BLaER1 treated with 17β-estradiol and CSF1 and Interleukin-3, amounts not matched to agents 10 nM and 100 nM (cell line): ENCODE measurements around the gene SBF2.
"Not testable (repeated sequence)": the region's sequence is repeated elsewhere in the genome, so short reads cannot be mapped to it uniquely, and the experiment has no call there.

Source experiments
- H3K27ac ChIP-seq, 11 experiments: shearing (Covaris generic); formaldehyde crosslinking; 2 replicates each; pipeline ENCODE4 v1.8.1; 2022
- H3K27me3 ChIP-seq, 11 experiments: shearing (Covaris generic); formaldehyde crosslinking; 2 replicates each; pipeline ENCODE4 v1.8.1; 2022
- H3K36me3 ChIP-seq, 11 experiments: shearing (Covaris generic); formaldehyde crosslinking; 2 replicates each; pipeline ENCODE4 v1.8.1; 2022
- H3K4me1 ChIP-seq, 10 experiments: shearing (Covaris generic); formaldehyde crosslinking; 2 replicates each; pipeline ENCODE4 v1.8.1; 2022
- H3K4me2 ChIP-seq, 11 experiments: shearing (Covaris generic); formaldehyde crosslinking; 2 replicates each; pipeline ENCODE4 v1.8.1; 2022
- H3K4me3 ChIP-seq, 10 experiments: shearing (Covaris generic); formaldehyde crosslinking; 2 replicates each; pipeline ENCODE4 v1.8.1; 2022
- H3K9ac ChIP-seq, 11 experiments: shearing (Covaris generic); formaldehyde crosslinking; 2 replicates each; pipeline ENCODE4 v1.8.1; 2022
- H3K9me3 ChIP-seq, 11 experiments: shearing (Covaris generic); formaldehyde crosslinking; replicated peaks in 1 of 11; 2 replicates each; pipeline ENCODE4 v1.8.1; 2022
- H4K20me1 ChIP-seq, 11 experiments: shearing (Covaris generic); formaldehyde crosslinking; 2 replicates each; pipeline ENCODE4 v1.8.1; 2022
- Cebpa-rat ChIP-seq, 11 experiments: shearing (Covaris generic); IDR thresholded peaks; 2 replicates each; pipeline ENCODE4 v1.8.1; 2022

The SBF2 gene

GRCh38 chr11:10274726-10275125, 19.3 kb downstream of the SBF2 start:
- no peak overlapping the region for H3K4me3 ChIP-seq
- no peaks in the 10 kb centered on the region for H3K27me3 ChIP-seq
- no peaks in the 10 kb centered on the region for H3K36me3 ChIP-seq
- TF ChIP-seq Cebpa-rat (IDR thresholded peaks at IDR 0.05): no peak
- peaks cover 0 to 12% (median 0%) of the 10 kb centered on the region in 10 experiments; a peak in 3 of 20 replicates for H3K4me1 ChIP-seq
- H4K20me1 ChIP-seq: peaks cover 0 to 77% (median 0%) of the 10 kb centered on the region in 11 experiments; a peak in 3 of 22 replicates
- no peak overlapping the region for H3K27ac ChIP-seq
- H3K4me2 ChIP-seq: no peak overlapping the region
- no peaks in the 10 kb centered on the region for H3K9me3 ChIP-seq
- no peak overlapping the region for H3K9ac ChIP-seq

DNA sequence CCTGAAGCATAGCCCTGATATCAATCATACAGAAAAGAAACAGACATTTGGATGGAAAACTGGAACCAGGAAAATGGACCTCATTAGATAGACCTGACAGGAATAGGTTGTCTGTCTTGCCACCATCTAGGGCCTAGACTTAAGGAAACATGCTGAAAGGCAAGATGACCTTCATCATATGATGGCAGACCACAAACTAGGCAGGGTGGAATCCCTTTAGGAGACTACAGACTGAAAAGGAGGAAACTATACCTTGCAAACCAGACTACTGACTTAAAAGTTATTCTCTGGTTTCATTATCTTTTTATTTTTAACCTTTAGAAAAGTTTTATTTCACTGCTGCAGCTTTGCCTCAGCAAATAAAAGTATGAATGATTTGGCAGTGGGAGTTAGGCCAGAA, 20.3 kb downstream of the SBF2 start:
- no peak for TF ChIP-seq Cebpa-rat (IDR thresholded peaks at IDR 0.05)
- H4K20me1 ChIP-seq: peaks cover 0 to 84% (median 0%) of the 10 kb centered on the region in 11 experiments; a peak in 3 of 22 replicates
- no peak overlapping the region for H3K9ac ChIP-seq
- no peaks in the 10 kb centered on the region for H3K36me3 ChIP-seq
- H3K4me3 ChIP-seq: no peak overlapping the region
- peaks cover 0 to 12% (median 0%) of the 10 kb centered on the region in 10 experiments; a peak in 3 of 20 replicates for H3K4me1 ChIP-seq
- H3K9me3 ChIP-seq: no peaks in the 10 kb centered on the region
- peak overlapping the region in 1 of 11 experiments; percentile 52; a peak in 2 of 22 replicates for H3K4me2 ChIP-seq
- H3K27me3 ChIP-seq: no peaks in the 10 kb centered on the region
- H3K27ac ChIP-seq: no peak overlapping the region

DNA sequence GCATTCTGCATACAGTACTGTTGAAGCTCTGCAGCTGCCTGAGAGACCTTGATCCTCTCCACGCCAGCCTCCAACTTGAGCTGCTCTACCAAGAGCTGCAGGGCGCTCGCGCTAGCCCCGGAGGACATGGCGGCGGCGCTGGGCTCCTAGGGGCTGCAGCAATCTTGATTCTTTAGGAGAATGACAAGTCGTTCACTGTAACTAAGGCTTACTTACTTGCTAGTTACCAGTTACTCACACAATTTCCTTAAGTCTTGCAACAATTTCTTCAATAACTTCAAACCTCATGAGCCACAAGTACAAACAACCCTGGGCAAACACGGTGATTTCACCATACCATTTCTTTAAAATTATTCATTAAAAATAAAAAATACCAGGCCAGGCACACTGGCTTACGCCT, 21.9 kb downstream of the SBF2 start:
- H3K27me3 ChIP-seq: no peaks in the 10 kb centered on the region
- H3K9me3 ChIP-seq: no peaks in the 10 kb centered on the region
- no peak overlapping the region for H3K9ac ChIP-seq
- no peaks in the 10 kb centered on the region for H3K36me3 ChIP-seq
- no peak overlapping the region for H3K27ac ChIP-seq
- TF ChIP-seq Cebpa-rat (IDR thresholded peaks at IDR 0.05): no peak
- H3K4me3 ChIP-seq: no peak overlapping the region
- H3K4me1 ChIP-seq: peaks cover 0 to 12% (median 0%) of the 10 kb centered on the region in 10 experiments; a peak in 3 of 20 replicates
- H4K20me1 ChIP-seq: peaks cover 0 to 87% (median 0%) of the 10 kb centered on the region in 11 experiments; a peak in 3 of 22 replicates
- H3K4me2 ChIP-seq: no peak overlapping the region

- no peak for TF ChIP-seq Cebpa-rat (IDR thresholded peaks at IDR 0.05)
- peaks cover 0 to 5% (median 0%) of the 10 kb centered on the region in 10 experiments; a peak in 3 of 20 replicates for H3K4me1 ChIP-seq
- no peaks in the 10 kb centered on the region; a peak in 1 of 22 replicates for H3K36me3 ChIP-seq
- no peak overlapping the region for H3K4me2 ChIP-seq
- no peaks in the 10 kb centered on the region for H3K27me3 ChIP-seq
- peaks cover 0 to 5% (median 0%) of the 10 kb centered on the region in 11 experiments; a peak in 2 of 22 replicates for H3K9me3 ChIP-seq
- H3K4me3 ChIP-seq: no peak overlapping the region
- no peak overlapping the region for H3K9ac ChIP-seq
- H4K20me1 ChIP-seq: peaks cover 0 to 82% (median 0%) of the 10 kb centered on the region in 11 experiments; a peak in 3 of 22 replicates
- H3K27ac ChIP-seq: no peak overlapping the region
These were observed 25.1 kb downstream of the SBF2 start for GRCh38 chr11:10268746-10269488.

- peaks cover 0 to 5% (median 0%) of the 10 kb centered on the region in 11 experiments; a peak in 2 of 22 replicates for H3K9me3 ChIP-seq
- H3K27ac ChIP-seq: no peak overlapping the region
- H3K4me2 ChIP-seq: no peak overlapping the region
- H3K4me3 ChIP-seq: no peak overlapping the region
- no peaks in the 10 kb centered on the region for H3K27me3 ChIP-seq
- H3K4me1 ChIP-seq: no peaks in the 10 kb centered on the region
- H3K9ac ChIP-seq: no peak overlapping the region
- no peaks in the 10 kb centered on the region; a peak in 1 of 22 replicates for H3K36me3 ChIP-seq
- no peak for TF ChIP-seq Cebpa-rat (IDR thresholded peaks at IDR 0.05)
- H4K20me1 ChIP-seq: peaks cover 0 to 83% (median 0%) of the 10 kb centered on the region in 11 experiments; a peak in 3 of 22 replicates
These were observed 26.2 kb downstream of the SBF2 start for GRCh38 chr11:10267821-10268220.

DNA sequence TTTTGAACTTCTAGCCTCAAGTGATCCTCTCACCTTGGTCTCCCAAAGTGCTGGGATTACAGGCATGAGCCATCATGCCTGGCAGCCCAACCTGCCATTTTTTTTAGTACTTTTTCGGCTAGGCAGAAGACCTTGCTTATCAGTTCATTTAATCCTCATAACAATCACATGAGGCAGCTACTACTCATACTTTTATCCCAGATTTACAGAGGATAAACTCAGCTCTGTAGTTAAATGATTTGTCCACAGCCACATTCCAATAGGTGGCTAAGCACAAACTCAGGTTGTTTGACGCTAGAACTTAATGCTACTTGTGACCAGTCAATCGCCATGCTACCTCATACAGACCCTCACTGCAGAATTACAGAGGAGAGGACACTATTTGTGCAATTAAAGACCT, 28.1 kb downstream of the SBF2 start:
- TF ChIP-seq Cebpa-rat (IDR thresholded peaks at IDR 0.05): no peak
- H3K9me3 ChIP-seq: peaks cover 0 to 5% (median 0%) of the 10 kb centered on the region in 11 experiments; a peak in 2 of 22 replicates
- no peak overlapping the region for H3K9ac ChIP-seq
- H3K4me2 ChIP-seq: no peak overlapping the region
- H3K36me3 ChIP-seq: no peaks in the 10 kb centered on the region; a peak in 1 of 22 replicates
- no peak overlapping the region for H3K27ac ChIP-seq
- H3K27me3 ChIP-seq: no peaks in the 10 kb centered on the region
- H4K20me1 ChIP-seq: peaks cover 0 to 94% (median 0%) of the 10 kb centered on the region in 11 experiments; a peak in 3 of 22 replicates
- H3K4me3 ChIP-seq: no peak overlapping the region
- H3K4me1 ChIP-seq: peaks cover 0 to 9% (median 0%) of the 10 kb centered on the region in 10 experiments; a peak in 3 of 20 replicates

GRCh38 chr11:10264716-10265115, 29.3 kb downstream of the SBF2 start:
- H3K4me1 ChIP-seq, H3K9me3 ChIP-seq, H3K27me3 ChIP-seq, H3K4me2 ChIP-seq, H3K27ac ChIP-seq, H3K36me3 ChIP-seq, H3K4me3 ChIP-seq, H3K9ac ChIP-seq: not testable (repeated sequence)
- peaks cover 0 to 82% (median 0%) of the 10 kb centered on the region in 11 experiments; a peak in 3 of 22 replicates for H4K20me1 ChIP-seq

DNA sequence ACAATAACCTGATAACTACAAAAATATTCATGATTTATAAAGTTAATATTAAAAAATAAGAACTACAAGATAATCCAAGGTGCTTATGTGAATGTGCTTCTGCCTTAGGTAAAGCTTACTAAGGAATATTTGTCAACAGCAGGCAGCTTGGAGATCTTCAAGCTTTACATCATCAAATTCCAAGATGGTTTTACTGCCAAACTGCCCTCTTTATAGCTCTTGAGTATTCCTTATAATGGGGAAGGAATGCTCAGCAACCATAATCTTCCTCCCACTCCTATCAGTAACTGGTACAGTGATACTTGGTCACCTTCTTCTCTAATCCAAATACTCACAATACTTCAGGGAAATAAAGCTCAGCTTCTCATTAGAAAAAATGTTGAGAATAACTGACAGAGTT, 30.1 kb downstream of the SBF2 start:
- no peak overlapping the region for H3K9ac ChIP-seq
- H3K27ac ChIP-seq: no peak overlapping the region
- no peaks in the 10 kb centered on the region for H3K27me3 ChIP-seq
- H3K4me1 ChIP-seq: peaks cover 0 to 9% (median 0%) of the 10 kb centered on the region in 10 experiments; a peak in 3 of 20 replicates
- H3K4me3 ChIP-seq: no peak overlapping the region
- no peak overlapping the region for H3K4me2 ChIP-seq
- H3K36me3 ChIP-seq: no peaks in the 10 kb centered on the region; a peak in 1 of 22 replicates
- TF ChIP-seq Cebpa-rat (IDR thresholded peaks at IDR 0.05): no peak
- H4K20me1 ChIP-seq: peaks cover 0 to 80% (median 0%) of the 10 kb centered on the region in 11 experiments; a peak in 3 of 22 replicates
- peaks cover 0 to 5% (median 0%) of the 10 kb centered on the region in 11 experiments; a peak in 2 of 22 replicates for H3K9me3 ChIP-seq

- no peaks in the 10 kb centered on the region; a peak in 1 of 22 replicates for H3K36me3 ChIP-seq
- H3K27me3 ChIP-seq: no peaks in the 10 kb centered on the region
- TF ChIP-seq Cebpa-rat (IDR thresholded peaks at IDR 0.05): no peak
- peaks cover 0 to 17% (median 0%) of the 10 kb centered on the region in 10 experiments; a peak in 3 of 20 replicates for H3K4me1 ChIP-seq
- H3K9me3 ChIP-seq: peaks cover 0 to 5% (median 0%) of the 10 kb centered on the region in 11 experiments; a peak in 2 of 22 replicates
- H3K27ac ChIP-seq: no peak overlapping the region
- H4K20me1 ChIP-seq: peaks cover 0 to 80% (median 0%) of the 10 kb centered on the region in 11 experiments; a peak in 3 of 22 replicates
- no peak overlapping the region for H3K4me3 ChIP-seq
- H3K4me2 ChIP-seq: no peak overlapping the region
- H3K9ac ChIP-seq: no peak overlapping the region
These were observed 32.2 kb downstream of the SBF2 start for GRCh38 chr11:10261821-10262220.
